Measurements from ENCODE around the gene IRGQ. TPM values are rescaled to one million over a fixed set of nuclear protein-coding genes. Genes with fewer than 3 reads are reported as not detected.

The IRGQ gene
- total and polyA plus RNA-seq, 2 donors (not counting 3 experiments of a cell fraction or from before 2014, with no cell fraction given), result 15.8 to 33.2 TPM

- H3K9ac ChIP-seq (replicated peaks; ENCODE audit: extremely low read depth, insufficient read depth, low read length), result no peak overlapping the region
Measured at GRCh38 chr19:43553656-43554055, 42.3 kb downstream of the IRGQ start.

More at GRCh38 chr19:43553656-43554055, 42.3 kb downstream of the IRGQ start:
- no peaks in the 10 kb centered on the region for H3K79me2 ChIP-seq (ENCODE audit: control insufficient read depth, insufficient read depth, low read length)
- H3K9me1 ChIP-seq (replicated peaks; ENCODE audit: control insufficient read depth, extremely low read depth, insufficient read depth, low read length), result no peaks in the 10 kb centered on the region
- ChIA-PET CTCF (interaction anchor here (4.1 to 6.6 kb wide), 2 partner anchors 18 to 42 kb away, joined by 69 to 158 read pairs; partner anchors contain the start of genes IRGQ, ZNF575 and ZNF576), POLR2A (no interaction called here)
- H2AFZ ChIP-seq (ENCODE audit: low read depth, low read length), result no peak overlapping the region
- DNase-seq (ENCODE audit: low read depth, low spot score) (no peak), FAIRE-seq (no peak)
- H3K27me3 ChIP-seq (ENCODE audit: control insufficient read depth in 2 of 2, insufficient read depth in 2 of 2, low read length in 2 of 2), result no peaks in the 10 kb centered on the region
- intact Hi-C loops (cut with micrococcal nuclease) (loop anchor here (2.0 kb wide), 1 partner anchor 19 kb away; no protein-coding TSS in a partner anchor), dilution Hi-C loops (cut with MboI; ENCODE audit: extremely low pct_ligation_motif_present, low sequenced_read_pairs) (no loop called here)
- H3K36me3 ChIP-seq (ENCODE audit: control insufficient read depth in 2 of 2, extremely low read depth in 1 of 2, insufficient read depth in 2 of 2, low read length in 2 of 2), result peaks cover 2 to 31% of the 10 kb centered on the region in 2 experiments
- H3K4me2 ChIP-seq (ENCODE audit: insufficient read depth, low read length), result no peak overlapping the region
- H3K27ac ChIP-seq (ENCODE audit: insufficient read depth, low read depth, low read length), result no peak overlapping the region
- H3K4me1 ChIP-seq (ENCODE audit: control insufficient read depth, extremely low read depth, insufficient read depth, low read length), result no peaks in the 10 kb centered on the region
- H4K20me1 ChIP-seq (replicated peaks; ENCODE audit: control insufficient read depth, extremely low read depth, insufficient read depth, low read length), result no peaks in the 10 kb centered on the region
- BruUV-seq (replicated peaks), result no TSS peak
- H3K4me3 ChIP-seq (replicated peaks in 1 of 3; ENCODE audit: insufficient read depth in 1 of 3, low read depth in 1 of 3, low read length in 3 of 3), result no peak overlapping the region
- TF ChIP-seq MYC (IDR thresholded peaks at IDR 0.05; ENCODE audit: low read depth, low read length) (no peak), POLR2AphosphoS5 (IDR thresholded peaks at IDR 0.05; ENCODE audit: insufficient read depth, low read depth, low read length) (no peak), GATA2 (IDR thresholded peaks at IDR 0.05; ENCODE audit: insufficient read depth, insufficient read length, low read depth, low read length) (no peak), FOS (IDR thresholded peaks at IDR 0.05; ENCODE audit: borderline replicate concordance, insufficient read depth, low read length) (no peak), MAX (IDR thresholded peaks at IDR 0.05; ENCODE audit: insufficient read depth, insufficient read length) (no peak), EZH2 (IDR thresholded peaks at IDR 0.05; ENCODE audit: borderline replicate concordance, low read depth, low read length, severe bottlenecking) (no peak), POLR2A (IDR thresholded peaks at IDR 0.05; ENCODE audit: low read depth, low read length) (no peak), JUN (IDR thresholded peaks at IDR 0.05; ENCODE audit: borderline replicate concordance, insufficient read depth, insufficient read length, low read depth) (no peak)
- TF ChIP-seq, protein P1, sequence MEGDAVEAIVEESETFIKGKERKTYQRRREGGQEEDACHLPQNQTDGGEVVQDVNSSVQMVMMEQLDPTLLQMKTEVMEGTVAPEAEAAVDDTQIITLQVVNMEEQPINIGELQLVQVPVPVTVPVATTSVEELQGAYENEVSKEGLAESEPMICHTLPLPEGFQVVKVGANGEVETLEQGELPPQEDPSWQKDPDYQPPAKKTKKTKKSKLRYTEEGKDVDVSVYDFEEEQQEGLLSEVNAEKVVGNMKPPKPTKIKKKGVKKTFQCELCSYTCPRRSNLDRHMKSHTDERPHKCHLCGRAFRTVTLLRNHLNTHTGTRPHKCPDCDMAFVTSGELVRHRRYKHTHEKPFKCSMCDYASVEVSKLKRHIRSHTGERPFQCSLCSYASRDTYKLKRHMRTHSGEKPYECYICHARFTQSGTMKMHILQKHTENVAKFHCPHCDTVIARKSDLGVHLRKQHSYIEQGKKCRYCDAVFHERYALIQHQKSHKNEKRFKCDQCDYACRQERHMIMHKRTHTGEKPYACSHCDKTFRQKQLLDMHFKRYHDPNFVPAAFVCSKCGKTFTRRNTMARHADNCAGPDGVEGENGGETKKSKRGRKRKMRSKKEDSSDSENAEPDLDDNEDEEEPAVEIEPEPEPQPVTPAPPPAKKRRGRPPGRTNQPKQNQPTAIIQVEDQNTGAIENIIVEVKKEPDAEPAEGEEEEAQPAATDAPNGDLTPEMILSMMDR (IDR thresholded peaks at IDR 0.05; ENCODE audit: extremely low read depth in 1 of 2, insufficient read depth in 1 of 2, low read depth in 1 of 2, low read length in 2 of 2), result no peak
- no peaks in the 10 kb centered on the region for H3K9me3 ChIP-seq (replicated peaks; ENCODE audit: control insufficient read depth, insufficient read depth, low read length)
